Endometrial microvascular endothelial cells (primary cell): ENCODE results near the gene MROH7. TPM values are rescaled to one million over a fixed set of nuclear protein-coding genes. Genes with fewer than 3 reads are reported as not detected.

Source experiments
- in situ Hi-C: cut with HindIII; loops from 2 replicates; pipeline ENCODE4 v1.10.0; 2017; ENCODE audit warnings: low sequenced_read_pairs, low pct_unique_long_range_greater_than_20kb; ENCODE audit errors: inconsistent ontology term
- total RNA-seq: library from RNA; depleted of rRNA; stranded (reverse); fragments of >200 nt; gene quantifications from one replicate; pipeline ENCODE4 v1.2.3, GENCODE V29; 2015; ENCODE audit errors: inconsistent ontology term

The MROH7 gene
- total RNA-seq, 1 donor from 2014 or later: not detected

GRCh38 chr1:54711536-54711935 is 70.0 kb downstream of the MROH7 start:
- in situ Hi-C loops: no loop called here

GRCh38 chr1:54714881-54715492 is 73.4 kb downstream of the MROH7 start:
- in situ Hi-C loops: no loop called here

- in situ Hi-C loops: no loop called here
These were observed 74.1 kb downstream of the MROH7 start, which contains the start of gene TTC4 for GRCh38 chr1:54715493-54716298. Gene TTC4, plus strand, starts transcription at chr1:54715861. Its CDS starts 48 bp downstream, at chr1:54715909.

- in situ Hi-C loops: no loop called here
These were observed 74.9 kb downstream of the MROH7 start for GRCh38 chr1:54716299-54717047.

- in situ Hi-C loops: no loop called here
These were observed 80.1 kb downstream of the MROH7 start for GRCh38 chr1:54721719-54722118.

- in situ Hi-C loops: no loop called here
These were observed 82.4 kb downstream of the MROH7 start for GRCh38 chr1:54723985-54724384.

GRCh38 chr1:54724771-54725170 is 83.2 kb downstream of the MROH7 start:
- in situ Hi-C loops: no loop called here

- in situ Hi-C loops: no loop called here
These were observed 86.4 kb downstream of the MROH7 start for GRCh38 chr1:54728027-54728426.

- in situ Hi-C loops: no loop called here
These were observed 95.1 kb downstream of the MROH7 start for GRCh38 chr1:54736685-54737084.

- in situ Hi-C loops: no loop called here
These were observed 96.7 kb downstream of the MROH7 start for GRCh38 chr1:54738244-54738643.

GRCh38 chr1:54741531-54741930 is 99.9 kb downstream of the MROH7 start:
- in situ Hi-C loops: no loop called here

- in situ Hi-C loops: no loop called here
These were observed 100.7 kb downstream of the MROH7 start for GRCh38 chr1:54742282-54742681.

GRCh38 chr1:54743416-54744226 is 102.0 kb downstream of the MROH7 start:
- in situ Hi-C loops: no loop called here

- in situ Hi-C loops: no loop called here
These were observed 103.1 kb downstream of the MROH7 start for GRCh38 chr1:54744696-54745095.

GRCh38 chr1:54745274-54745673 is 103.7 kb downstream of the MROH7 start:
- in situ Hi-C loops: no loop called here

GRCh38 chr1:54745864-54746263 is 104.3 kb downstream of the MROH7 start:
- in situ Hi-C loops: no loop called here

GRCh38 chr1:54748094-54748835 is 106.7 kb downstream of the MROH7 start:
- in situ Hi-C loops: no loop called here

GRCh38 chr1:54750596-54750995 is 109.0 kb downstream of the MROH7 start:
- in situ Hi-C loops: no loop called here
